ENCODE data around the gene AFAP1L2.
A peak's percentile ranks its signal among the peaks of the same experiment; 100 is the strongest.

Gene AFAP1L2

DNA sequence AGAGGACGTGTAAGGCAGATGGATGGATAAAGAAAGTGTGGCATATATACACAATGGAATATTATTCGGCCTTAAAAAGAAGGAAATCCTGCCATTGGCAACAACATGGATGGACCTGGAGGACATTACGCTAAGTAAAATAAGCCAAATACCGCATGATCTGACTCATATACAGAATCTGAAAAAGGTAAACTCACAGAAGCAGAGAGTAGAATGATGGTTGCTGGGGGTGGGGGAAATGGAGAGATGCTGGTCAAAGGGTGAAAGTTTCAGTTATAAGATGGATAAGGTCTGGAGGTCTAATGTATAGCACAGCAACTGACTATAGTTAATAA lies 36.3 kb downstream of the AFAP1L2 start:
- TF ChIP-seq, protein P1, sequence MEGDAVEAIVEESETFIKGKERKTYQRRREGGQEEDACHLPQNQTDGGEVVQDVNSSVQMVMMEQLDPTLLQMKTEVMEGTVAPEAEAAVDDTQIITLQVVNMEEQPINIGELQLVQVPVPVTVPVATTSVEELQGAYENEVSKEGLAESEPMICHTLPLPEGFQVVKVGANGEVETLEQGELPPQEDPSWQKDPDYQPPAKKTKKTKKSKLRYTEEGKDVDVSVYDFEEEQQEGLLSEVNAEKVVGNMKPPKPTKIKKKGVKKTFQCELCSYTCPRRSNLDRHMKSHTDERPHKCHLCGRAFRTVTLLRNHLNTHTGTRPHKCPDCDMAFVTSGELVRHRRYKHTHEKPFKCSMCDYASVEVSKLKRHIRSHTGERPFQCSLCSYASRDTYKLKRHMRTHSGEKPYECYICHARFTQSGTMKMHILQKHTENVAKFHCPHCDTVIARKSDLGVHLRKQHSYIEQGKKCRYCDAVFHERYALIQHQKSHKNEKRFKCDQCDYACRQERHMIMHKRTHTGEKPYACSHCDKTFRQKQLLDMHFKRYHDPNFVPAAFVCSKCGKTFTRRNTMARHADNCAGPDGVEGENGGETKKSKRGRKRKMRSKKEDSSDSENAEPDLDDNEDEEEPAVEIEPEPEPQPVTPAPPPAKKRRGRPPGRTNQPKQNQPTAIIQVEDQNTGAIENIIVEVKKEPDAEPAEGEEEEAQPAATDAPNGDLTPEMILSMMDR (IDR thresholded peaks at IDR 0.05; ENCODE audit: low read depth, low read length): no peak
- peak; percentile 32 for DNase-seq (ENCODE audit: low read depth, low spot score)
- in situ Hi-C loops (cut with HindIII; ENCODE audit: low sequenced_read_pairs): no loop called here
- H3K4me3 ChIP-seq (ENCODE audit: low read depth, low read length): no peak overlapping the region

DNA sequence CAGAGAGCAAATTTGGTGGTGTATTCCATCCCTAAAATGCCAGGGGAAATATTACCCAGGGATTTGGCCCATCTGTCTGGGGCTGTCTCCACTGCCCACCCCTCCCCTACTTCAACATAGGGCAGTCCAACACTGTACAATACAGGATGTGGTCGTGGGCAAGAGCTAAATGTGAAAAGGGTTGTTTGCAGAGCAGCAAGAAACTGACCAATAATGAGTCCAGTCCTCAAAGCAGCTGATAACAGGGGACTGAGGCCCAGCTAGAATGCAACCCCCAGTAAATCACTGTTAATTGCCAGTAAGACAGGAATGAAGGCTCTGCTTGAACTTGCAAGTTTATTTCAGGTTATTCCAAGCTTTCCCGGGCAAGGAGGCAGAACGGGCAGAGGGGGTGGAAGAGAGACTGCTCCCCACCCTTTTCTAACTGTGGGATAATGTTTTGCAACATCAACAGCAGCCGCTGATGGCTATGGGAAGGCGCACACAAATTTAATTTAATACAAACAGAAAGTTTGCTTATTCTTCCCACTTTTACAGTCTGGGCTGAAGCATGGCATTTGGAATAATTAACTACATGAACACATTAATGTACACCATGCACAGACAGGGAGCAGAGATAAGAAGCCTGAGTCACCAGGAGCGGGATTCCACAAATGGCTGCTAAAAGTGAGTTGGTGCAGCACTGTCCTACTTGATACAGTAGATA lies 36.8 kb downstream of the AFAP1L2 start:
- no peak overlapping the region for H3K4me3 ChIP-seq (ENCODE audit: low read depth, low read length)
- TF ChIP-seq, protein P1 (IDR thresholded peaks at IDR 0.05; ENCODE audit: low read depth, low read length): no peak
- in situ Hi-C loops (cut with HindIII; ENCODE audit: low sequenced_read_pairs): no loop called here
- peak; percentile 89 for DNase-seq (ENCODE audit: low read depth, low spot score)

DNA sequence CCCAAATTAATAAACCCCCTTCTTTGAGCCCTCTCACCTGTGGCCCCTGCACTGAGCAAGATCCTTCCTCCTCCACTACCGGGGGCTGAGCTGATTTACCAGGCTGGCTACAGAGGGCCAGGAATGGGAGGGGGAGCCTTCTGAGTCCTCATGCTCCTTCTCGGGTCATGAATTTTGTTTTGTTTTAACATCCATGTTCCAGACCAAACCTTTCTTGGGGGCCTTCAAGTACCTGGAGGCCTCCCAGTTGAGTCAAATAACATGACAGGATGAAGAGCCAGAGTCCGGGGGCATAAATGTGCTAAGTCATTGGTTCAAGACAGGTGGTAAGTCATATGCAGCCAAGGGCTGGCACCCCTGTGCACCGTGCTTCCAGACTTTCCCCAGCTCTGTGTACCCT lies 39.6 kb downstream of the AFAP1L2 start:
- in situ Hi-C loops (cut with HindIII; ENCODE audit: low sequenced_read_pairs): no loop called here
- no peak overlapping the region for H3K4me3 ChIP-seq (ENCODE audit: low read depth, low read length)
- no peak for DNase-seq (ENCODE audit: low read depth, low spot score)
- TF ChIP-seq, protein P1 (IDR thresholded peaks at IDR 0.05; ENCODE audit: low read depth, low read length): no peak

DNA sequence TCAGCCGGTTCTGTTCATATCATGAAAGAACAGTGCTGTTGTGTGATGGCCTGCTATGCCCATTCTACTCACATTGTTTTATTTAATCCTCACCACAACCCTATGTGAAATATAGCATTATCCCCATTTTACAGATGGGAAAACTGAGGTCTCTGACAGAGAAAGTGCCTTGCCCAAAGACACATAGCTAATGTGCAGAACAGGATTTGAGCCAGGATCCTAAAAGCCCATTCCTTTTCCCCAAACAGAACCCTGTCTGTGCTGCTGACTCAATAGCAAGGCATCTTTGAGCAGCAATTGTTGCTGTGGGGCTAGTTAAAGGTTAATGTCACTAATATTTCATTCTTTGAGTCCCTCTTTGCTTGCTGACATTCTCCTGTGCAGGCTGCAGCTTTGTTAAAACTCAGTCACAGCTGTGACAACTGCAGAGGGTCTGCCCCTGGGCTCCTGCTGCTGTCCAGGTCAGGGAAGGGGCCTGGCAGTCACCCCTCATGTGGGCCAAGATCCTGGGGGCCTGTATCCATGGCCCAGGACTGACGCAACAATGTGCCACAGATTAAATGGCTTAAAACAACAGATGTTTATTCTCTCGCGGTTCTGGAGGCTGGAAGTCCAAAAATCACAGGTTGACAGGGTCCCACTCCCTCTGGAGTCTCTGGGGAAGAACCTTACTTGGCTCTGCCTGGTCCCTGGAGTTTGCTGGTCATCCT lies 40.4 kb downstream of the AFAP1L2 start:
- TF ChIP-seq, protein P1 (IDR thresholded peaks at IDR 0.05; ENCODE audit: low read depth, low read length): no peak
- no peak for DNase-seq (ENCODE audit: low read depth, low spot score)
- in situ Hi-C loops (cut with HindIII; ENCODE audit: low sequenced_read_pairs): no loop called here
- no peak overlapping the region for H3K4me3 ChIP-seq (ENCODE audit: low read depth, low read length)

DNA sequence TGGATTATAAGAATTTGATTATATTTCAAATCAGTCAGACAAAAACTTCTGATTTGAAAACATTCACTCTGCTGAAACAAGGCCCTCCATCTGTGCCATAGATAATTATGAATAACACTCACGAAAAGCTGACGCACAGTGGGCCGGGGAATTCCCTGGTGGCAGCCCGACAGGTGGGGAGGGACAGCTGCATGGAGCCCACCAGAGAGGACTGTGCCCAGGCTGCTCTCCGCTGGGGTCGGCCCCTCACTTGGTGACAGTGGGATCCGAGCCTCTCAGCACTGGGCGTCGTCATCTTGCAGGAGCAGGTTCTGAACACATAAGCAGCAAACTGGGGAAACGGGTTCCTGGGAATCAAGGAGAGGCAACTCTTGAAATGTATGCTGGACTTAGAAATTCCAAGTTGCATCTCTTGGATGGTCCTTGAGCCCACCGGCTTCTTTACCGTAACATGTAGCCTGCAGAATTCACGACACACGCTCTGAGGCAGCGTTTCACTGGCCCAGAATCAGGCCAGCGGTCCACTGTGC lies 41.4 kb downstream of the AFAP1L2 start:
- TF ChIP-seq, protein P1 (IDR thresholded peaks at IDR 0.05; ENCODE audit: low read depth, low read length): no peak
- in situ Hi-C loops (cut with HindIII; ENCODE audit: low sequenced_read_pairs): no loop called here
- H3K4me3 ChIP-seq (ENCODE audit: low read depth, low read length): no peak overlapping the region
- no peak for DNase-seq (ENCODE audit: low read depth, low spot score)

DNA sequence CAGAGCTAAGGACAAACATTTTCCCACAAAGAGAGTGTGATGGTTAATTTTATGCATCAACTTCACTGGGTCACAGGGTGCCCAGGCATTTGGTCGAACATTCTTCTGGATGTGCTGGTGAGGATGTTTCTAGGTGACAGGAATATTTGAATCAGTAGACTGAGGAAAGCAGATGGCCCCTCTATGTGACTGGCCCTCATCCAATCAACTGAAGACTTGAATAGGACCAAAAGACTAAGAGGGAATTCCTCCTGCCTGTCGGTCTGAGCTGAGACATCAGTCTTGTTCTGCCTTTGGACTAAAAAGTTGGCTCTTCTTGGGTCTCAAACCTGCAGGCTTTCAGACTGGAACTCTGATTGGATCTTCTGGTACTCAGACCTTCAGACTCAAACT lies 44.4 kb downstream of the AFAP1L2 start:
- H3K4me3 ChIP-seq (ENCODE audit: low read depth, low read length): no peak overlapping the region
- DNase-seq (ENCODE audit: low read depth, low spot score): no peak
- in situ Hi-C loops (cut with HindIII; ENCODE audit: low sequenced_read_pairs): no loop called here
- TF ChIP-seq, protein P1 (IDR thresholded peaks at IDR 0.05; ENCODE audit: low read depth, low read length): no peak

Measured in astrocyte of the spinal cord (primary cell).